ENCODE results near the gene RFTN1.

Gene RFTN1, protein sequence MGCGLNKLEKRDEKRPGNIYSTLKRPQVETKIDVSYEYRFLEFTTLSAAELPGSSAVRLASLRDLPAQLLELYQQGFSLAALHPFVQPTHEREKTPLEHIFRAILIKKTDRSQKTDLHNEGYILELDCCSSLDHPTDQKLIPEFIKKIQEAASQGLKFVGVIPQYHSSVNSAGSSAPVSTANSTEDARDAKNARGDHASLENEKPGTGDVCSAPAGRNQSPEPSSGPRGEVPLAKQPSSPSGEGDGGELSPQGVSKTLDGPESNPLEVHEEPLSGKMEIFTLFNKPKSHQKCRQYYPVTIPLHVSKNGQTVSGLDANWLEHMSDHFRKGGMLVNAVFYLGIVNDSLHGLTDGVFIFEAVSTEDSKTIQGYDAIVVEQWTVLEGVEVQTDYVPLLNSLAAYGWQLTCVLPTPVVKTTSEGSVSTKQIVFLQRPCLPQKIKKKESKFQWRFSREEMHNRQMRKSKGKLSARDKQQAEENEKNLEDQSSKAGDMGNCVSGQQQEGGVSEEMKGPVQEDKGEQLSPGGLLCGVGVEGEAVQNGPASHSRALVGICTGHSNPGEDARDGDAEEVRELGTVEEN

DNA sequence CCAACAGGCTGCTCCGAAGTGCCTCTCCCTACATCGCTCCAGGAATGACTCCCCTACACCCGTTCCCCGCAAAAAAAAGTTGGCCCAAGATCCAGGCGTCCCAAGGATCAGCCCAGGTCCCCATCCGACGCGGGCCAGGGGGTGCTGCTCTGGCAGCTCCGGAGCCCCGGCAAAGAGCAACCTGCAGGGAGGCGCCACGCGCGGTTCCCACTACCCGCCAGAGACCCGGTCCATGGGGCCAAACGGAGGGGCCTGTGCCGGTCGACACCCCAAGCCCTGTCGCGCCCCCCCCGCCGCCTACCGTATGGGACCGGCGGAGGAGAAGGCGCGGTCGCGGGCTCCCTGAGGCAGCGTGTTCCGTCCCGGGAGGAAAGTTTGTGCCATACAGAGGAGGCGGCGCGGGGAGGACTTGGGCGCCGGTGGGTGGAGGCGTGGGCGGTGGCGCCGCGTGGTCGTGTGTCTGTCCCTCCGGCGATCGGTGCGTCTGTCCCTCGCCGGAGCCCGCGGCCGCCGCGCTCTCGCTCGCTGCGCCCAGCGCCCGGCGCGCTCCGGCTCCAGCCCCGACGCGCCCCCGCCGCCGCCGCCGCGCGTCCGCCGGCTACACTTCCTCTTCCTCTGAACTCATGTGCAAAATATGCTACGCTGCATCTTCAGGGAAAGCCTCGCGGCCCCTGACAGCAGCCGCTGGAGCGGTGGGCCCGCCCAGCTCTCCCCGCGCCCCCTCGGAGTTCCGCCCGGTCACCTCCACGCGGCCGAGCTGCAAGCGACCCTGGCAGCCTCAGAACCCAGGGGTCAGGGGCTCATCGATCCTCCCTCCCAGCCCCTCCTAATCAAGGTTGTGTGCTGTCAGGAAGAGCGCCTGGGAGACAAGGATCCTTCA, at the start of gene RFTN1:
RFTN1 (minus strand) TSS at position 559 of the 880 bp plus-strand sequence. CDS start 19,830 bp downstream, outside the sequence.
- DNase-seq: peak; percentile 11 to 65 (median 40)

DNA sequence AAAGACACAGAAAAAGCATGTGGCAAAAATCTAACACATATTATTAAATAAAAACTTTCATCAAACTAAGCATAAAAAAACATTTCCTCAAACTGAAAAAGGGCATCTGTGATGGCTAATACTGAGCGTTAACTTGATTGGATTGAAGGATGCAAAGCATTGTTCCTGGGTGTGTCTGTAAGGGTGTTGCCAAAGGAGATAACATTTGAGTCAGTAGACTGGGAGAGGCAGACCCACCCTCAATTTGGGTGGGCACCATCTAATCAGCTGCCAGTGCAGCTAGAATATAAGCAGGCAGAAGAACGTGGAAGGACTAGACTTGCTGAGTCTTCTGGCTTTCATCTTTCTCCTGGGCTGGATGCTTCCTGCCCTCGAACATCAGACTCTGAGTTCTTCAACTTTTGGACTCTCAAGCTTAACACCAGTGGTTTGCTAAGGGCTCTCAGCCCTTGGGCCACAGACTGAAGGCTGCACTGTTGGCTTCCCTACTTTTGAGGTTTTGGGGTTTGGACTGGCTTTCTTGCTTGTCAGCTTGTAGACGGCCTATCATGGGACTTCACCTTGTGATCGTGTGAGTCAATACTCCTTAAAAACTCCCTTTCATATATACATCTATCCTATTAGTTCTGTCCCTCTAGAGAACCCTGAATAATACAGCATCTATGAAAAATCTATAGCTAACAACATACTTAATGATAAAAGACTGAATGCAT, 46.3 kb upstream of the RFTN1 start:
- no peak for DNase-seq

DNA sequence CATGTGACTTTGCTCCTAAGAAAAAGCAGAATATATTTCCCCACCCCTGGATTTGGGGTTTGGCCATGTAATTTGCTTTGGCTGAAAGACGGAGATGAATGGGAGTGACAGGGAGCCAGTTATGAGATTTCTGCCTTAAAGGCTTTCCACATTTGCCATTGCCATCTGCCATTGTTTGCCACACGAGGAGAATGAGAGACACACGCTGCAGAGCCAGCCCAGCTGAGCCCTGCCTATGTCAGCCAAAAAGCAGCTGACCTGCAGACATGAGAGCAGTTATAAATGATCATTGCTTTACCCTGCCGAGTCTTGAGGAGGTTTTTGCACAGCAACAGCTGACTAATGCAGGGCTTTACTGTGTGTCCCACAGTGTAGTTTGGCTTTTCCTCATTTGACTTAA, 40.6 kb upstream of the RFTN1 start:
- DNase-seq: no peak

DNA sequence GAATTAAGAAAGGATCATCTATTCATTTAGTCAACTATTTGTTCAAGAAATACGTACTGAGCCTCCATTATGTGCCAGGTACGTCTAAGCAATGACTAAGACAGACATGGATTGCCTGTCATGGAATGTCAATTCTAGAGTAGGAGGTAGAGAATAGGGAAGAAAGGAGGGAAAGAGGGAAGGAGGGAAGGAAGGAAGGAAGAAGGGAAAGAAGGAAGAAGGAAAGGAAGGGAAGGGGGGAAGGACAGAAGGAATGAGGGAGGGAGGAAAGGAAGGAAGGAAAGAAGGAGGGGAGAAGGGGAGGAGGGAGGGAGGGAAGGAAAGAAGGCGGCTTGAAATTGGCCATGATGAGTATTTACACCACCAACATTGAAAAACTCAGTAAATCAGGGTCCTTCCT, 39.3 kb upstream of the RFTN1 start:
- DNase-seq: no peak

DNA sequence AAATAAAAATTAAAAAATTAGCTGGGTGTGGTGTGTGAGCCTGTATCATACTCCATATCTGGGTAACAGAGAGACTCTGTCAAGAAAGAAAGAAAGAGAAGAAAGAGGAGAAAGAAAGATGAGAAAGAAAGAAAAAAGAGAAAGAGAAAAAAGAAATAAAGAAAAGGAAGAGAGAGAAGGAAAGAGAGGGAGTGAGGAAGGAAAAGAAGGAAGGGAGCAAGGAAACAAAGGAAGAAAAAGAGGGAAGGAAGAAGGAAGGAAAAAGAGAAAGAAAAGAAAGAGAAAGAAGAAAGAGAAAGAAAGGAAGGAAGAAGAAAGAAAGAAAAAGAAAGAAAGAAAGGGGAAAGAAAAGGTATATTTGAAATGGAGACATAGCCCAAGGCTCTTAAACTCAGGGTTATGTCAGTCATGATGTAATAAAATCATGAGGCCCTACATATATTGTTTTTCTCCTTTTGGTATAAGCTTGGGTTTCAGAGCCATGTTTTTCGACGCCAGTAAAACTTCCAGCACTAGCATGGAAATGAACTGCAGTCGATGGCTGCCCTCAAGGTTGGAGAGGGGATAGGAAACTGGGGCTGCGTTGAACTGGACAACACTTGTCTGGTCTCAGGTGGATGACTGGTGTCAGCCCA, 38.0 kb upstream of the RFTN1 start:
- no peak for DNase-seq

DNA sequence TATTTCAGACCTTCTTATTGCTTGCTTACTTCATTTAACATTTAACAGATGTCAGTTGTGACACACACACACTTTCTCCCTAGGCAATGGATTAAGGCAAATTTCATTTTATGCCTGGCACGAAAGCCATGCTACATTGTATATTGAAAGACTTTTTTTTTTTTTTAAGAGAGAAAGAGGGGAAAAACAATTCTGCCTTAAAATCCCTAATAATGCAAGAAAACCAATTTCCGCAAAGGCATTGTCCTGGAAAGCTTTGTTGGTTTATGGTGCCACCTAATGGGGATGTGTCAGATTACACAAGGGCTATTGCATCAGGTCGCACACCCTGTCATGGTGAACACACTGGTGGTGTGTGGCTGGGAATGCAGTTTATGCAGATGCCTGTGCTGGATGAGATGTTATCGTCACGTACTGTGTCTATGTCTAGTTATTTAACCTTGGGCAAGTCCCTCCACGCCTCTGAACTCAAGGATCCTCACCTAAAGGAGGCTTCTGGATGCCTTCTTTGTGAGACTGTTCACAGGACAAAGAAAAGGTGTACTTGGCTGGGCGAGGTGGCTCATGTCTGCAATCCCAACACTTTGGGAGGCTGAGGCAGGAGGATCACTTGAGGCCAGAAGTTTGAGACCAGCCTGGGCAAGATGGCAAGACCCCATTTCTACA, 37.3 kb upstream of the RFTN1 start:
- DNase-seq: peak; percentile 45 to 82 (median 63)

DNA sequence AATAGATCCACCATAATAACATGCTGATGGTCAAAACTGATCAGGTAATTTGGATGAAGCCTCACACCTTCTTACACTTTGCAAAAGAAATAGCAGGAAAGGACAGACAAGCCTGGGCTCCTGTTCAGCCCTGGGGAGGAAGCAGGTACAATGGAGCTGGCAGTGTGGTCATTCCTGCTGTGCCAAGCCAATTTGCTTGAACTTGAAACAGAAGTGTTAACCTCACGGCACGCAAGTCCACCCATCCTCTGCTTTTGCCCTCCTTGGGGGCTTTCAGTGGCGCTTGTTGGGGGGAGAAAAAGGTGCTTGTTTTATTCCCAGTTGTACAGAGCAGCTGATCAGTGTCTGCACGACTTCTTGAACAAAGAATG, 36.8 kb upstream of the RFTN1 start:
- no peak for DNase-seq

DNA sequence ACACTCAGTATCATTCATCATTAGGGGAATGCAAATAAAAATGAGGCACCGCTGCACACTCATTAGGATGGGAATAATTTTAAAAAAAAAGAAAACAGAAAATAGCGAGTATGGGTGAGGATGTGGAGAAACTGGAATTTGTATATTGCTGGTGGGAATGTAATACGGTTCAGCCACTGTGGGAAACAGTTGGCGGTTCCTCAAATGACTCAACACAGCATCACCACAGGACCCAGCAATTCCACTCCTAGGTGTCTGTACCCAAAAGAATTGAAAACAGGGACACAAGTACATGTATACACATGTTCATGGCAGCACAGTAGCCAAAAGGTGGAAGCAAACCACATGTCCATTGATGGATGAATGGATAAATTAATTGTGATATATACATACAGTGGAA, 35.2 kb upstream of the RFTN1 start:
- no peak for DNase-seq

DNA sequence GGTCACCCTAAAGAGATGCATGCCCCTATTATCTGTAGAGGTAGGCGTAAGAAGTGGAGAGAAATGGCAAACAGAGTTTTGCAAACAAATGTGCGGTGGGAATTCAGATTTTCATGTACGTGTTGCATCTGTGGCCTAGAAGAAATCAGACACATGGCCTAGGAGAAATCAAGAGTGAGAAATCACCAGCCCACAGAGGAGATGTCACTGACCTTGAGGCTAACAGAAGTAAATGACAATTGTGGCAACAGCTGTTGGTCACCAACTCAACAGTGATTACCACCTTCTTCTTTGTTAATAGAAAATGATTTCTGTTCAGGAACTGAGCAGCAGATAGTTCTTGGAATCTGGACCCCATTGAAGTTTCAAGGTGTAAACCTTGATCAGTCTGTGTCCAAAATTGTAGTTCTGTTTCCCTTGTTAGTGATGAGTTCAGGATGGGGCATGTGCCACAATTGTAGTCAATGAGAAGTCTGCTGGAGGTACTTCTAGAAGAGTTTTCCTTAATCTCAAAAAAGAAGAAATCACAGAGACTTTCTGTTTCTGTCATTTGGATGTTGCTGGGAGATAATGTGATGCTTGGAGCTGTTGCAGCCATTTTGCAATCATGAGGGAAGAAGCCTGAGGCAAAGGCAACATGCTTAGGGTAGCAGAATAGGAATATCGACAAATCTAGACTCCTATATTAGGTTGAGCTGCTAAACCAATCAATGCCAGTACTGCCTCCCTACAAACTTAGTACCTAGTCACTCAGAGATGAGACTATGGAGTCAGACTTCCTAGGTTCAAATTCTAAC, 34.3 kb upstream of the RFTN1 start:
- no peak for DNase-seq

DNA sequence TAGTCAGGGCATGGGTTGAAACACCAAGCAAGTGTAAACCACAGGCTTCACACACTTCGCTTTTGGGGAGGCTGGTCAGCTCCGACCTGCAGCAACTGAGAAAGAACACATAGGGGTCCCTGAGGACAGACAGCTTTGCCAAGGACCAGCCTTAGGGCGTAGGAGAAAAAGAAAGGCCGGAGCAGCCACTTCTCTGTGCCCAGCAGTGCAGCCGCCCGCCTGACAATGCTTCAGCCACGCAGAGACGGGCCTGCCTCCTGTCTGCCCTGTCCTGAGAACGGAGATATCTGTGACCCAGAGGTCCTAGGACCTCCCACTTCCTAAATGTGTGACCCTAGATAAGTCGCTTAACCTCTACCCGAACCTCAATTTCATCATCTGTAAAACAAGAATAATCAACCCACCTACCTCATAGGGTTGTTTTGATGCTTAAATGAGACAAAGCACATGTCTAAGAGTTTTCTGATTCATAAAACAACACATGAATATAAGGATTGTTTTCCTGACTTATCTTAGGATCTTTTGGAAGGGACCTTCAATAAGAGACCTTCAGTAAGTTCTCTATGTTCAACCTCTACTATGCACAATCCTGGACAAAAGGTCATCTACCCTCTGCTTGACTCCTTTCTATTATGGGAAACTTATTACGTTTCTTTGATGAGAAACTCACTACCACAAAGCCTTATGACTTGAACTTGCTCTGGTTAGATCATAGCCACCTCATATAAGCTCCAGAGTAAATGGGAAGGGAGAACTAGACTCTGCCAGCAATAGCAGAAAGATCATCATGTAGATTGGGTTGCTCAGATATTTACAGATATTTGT, 32.9 kb upstream of the RFTN1 start:
- DNase-seq: no peak

DNA sequence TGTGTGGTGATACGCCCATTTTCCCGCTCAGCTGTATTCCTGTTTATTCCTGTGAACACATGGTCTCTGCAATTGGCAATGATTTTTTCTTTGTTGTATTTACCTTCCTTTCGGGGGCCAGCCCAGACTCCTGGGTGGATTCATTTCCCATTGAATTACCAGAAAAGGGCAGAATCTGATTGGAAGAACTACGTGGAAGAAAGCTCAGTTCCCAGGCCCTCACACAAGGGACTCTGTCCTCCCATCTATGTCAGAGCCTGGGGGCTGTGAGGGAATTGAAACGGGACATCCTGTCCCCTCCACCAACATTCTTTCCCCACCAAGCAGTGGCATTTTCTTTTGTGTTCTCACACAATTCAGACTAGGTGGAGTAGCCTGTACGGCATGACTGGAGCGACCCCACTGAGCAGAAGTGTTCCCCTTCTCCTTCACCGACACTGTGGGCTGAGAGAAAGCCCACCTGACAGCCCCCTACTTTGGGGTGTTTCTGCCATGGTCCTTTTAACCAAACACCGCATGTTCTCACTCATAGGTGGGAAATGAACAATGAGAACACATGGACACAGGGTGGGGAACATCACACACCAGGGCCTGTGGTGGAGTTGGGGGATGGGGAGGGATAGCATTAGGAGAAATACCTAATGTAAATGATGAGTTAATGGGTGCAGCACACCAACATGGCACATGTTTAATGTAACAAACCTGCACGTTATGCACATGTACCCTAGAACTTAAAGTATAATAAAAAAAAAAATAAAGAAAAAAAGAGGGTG, 32.1 kb upstream of the RFTN1 start:
- no peak for DNase-seq

DNA sequence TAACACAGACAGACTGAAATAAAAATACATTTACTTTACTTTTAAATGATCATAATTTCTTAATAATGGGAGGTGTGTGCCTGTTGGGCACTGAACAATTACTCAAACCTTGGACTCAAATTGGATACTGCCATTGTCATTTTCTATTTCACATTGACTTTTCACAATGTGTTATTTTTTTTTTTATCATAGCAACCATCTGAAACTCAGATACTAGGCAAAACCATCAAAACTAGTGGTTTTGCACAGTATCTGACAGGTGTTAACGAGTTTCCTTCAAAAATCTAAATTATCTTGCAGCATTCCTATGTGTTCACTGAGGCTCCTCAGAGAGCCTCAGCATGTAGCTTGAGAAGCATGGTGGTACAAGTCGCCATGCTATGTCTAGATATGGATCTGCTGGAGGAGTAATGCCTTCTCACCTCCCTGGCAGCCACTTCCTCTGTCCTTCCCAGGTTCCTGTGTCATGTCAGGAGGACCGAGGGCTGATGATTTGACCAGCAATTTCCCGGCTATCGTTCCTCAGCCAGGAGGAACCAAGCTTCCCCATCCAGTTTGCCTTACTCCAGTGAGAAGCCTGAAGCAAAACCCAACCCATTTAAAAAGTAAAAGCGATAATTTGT, 29.9 kb upstream of the RFTN1 start:
- no peak for DNase-seq

DNA sequence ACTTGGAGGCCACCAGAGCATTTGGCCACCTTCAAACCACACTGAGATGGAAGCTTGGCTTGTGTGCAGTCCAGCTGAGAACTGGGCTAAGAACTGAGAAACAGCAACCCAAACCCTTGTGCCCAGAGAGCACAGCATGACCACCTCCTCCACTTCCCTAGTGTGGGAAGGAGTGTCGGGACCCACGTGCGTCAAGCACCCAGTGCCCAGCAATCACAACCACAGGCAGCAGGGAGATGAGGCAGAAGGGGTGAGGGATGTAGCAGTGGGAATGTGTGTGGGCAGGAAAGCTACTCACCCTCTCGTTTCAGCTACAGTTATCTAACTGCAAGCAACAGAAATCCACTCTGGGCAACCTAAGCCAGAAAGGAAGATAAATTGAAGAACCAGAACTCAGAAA, 25.0 kb upstream of the RFTN1 start:
- no peak for DNase-seq

DNA sequence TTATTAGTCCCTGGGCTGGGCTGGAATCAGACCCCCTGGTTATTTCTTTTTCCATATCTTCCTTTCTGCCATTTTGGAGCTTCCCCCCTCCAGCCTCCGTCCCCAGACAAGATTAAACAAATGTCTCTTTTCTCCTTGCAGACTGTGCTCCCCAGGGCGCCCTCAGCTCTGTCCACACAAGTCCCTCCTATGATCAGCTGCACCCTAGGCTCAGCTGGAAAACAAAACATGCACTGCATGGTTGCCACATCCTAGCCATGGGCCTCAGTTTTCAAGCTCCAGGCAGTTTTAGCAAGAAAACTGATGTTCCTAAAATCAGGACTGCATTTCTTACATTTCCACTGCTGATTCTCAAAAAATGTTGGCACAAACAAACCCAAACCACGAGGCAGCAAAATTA, 23.5 kb upstream of the RFTN1 start:
- no peak for DNase-seq

DNA sequence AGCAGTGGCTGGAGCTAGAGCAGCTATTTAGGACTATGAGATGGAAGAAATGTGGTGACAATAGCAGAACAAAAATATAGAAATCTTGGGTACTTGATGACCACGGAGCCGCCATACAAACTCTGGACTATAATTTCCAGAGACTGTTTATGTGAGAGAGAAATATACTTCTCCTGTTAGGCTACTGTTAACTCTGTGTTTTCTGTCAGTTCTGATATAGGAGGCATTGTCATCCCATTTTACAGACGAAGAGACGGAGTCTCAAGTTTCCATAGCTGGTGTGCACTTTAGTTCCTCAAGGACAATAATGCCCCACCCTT, 22.8 kb upstream of the RFTN1 start:
- no peak for DNase-seq

DNA sequence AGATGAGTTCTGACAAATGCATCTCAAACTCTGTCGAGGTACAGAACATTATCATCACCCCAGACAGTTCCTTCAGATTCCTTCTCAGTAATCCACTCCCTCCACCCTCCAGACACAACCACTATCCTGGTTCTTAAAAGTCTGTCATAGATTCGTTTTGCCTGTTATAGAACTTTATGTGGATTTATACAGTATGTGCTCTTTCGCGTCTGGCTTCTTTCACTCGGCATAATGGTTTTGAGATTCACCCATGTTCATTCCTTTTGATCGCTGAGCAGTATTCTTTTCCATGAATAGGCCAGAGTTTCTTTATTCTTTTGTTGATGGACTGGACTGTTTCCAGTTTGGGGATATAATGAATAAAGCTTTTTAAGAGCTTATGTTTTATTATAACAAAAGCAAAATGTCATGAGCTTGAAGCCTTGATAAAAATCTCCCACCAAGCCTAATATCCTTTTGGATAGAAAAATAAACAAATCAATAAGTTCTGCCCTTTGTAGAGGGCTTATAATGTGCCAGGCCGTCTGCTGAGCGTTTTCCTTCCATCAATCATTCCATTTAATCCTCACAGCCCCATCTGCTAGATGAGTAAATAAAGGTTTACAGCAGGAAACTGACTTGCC, 21.3 kb upstream of the RFTN1 start:
- DNase-seq: no peak

DNA sequence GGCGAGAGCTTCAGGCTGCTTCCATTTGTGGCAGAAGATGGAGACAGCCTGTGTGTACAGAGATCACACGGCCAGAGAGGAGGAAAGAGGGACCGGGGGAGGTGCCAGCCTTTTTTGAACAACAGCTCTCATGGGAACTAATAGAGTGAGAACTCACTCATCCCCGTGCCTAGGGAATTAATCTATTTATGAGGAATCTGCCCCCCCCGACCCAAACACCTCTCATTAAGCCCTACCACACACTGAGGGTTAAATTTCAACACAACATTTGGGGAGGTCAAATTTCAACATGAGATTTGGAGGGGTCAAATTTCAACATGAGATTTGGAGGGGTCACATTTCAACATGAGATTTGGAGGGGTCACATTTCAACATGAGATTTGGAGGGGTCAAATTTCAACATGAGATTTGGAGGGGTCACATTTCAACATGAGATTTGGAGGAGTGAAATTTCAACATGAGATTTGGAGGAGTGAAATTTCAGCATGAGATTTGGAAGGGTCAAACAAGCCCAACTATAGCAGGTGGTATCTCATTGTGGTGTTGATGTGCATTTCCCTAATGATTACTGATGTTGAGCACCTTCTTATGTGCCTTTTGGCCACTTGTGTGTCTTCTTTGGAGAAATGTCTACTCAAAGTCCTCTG, 20.6 kb upstream of the RFTN1 start:
- DNase-seq: no peak

DNA sequence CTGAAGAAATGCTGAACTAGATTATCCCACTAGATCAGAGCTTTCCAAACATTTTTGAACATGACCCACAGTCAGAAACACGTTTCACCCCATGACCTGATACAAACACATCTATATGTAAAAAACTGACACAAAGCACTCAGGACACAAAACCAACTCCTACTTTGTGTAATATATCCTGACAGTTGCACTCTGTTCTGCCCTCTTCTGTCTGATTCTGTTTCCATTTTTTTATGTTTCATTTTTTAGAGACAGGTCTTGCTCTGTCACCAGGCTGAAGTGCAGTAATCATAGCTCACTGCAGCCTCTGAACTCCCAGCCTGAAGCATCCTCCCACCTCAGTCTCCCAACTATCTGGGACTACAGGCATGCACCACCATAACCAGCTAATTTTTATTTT, 15.8 kb upstream of the RFTN1 start:
- peak in 2 of 6 experiments; percentile 40 for DNase-seq

Measured in stimulated activated naive CD4-positive, alpha-beta T cell (primary cell).